Activated T-cell treated with anti-CD3 and anti-CD28 coated beads, Interleukin-2, amount 50 U/mL, for 24 hours (primary cell): ENCODE results near the gene DIPK1B.
A peak's percentile ranks its signal among the peaks of the same experiment; 100 is the strongest.

Source experiments
- DNase-seq: peaks from one replicate; pipeline ENCODE4 v3.0.0-alpha.2; 2020
- H3K27ac Mint-ChIP-seq: 2 replicates; pipeline ENCODE4 v1.8.0; 2020; ENCODE audit warnings: mild to moderate bottlenecking, mixed read lengths
- H3K27me3 Mint-ChIP-seq: 2 replicates; pipeline ENCODE4 v1.8.0; 2020; ENCODE audit warnings: mixed read lengths
- H3K36me3 Mint-ChIP-seq: 2 replicates; pipeline ENCODE4 v1.8.0; 2020; ENCODE audit warnings: low read depth, mixed read lengths
- H3K4me1 Mint-ChIP-seq: 2 replicates; pipeline ENCODE4 v1.8.0; 2020; ENCODE audit warnings: low read depth, mixed read lengths
- H3K4me3 Mint-ChIP-seq: 2 replicates; pipeline ENCODE4 v1.8.0; 2020; ENCODE audit warnings: mild to moderate bottlenecking, moderate library complexity, mixed read lengths
- H3K9me3 Mint-ChIP-seq: 2 replicates; pipeline ENCODE4 v1.8.0; 2020; ENCODE audit warnings: mixed read lengths

The DIPK1B gene

DNA sequence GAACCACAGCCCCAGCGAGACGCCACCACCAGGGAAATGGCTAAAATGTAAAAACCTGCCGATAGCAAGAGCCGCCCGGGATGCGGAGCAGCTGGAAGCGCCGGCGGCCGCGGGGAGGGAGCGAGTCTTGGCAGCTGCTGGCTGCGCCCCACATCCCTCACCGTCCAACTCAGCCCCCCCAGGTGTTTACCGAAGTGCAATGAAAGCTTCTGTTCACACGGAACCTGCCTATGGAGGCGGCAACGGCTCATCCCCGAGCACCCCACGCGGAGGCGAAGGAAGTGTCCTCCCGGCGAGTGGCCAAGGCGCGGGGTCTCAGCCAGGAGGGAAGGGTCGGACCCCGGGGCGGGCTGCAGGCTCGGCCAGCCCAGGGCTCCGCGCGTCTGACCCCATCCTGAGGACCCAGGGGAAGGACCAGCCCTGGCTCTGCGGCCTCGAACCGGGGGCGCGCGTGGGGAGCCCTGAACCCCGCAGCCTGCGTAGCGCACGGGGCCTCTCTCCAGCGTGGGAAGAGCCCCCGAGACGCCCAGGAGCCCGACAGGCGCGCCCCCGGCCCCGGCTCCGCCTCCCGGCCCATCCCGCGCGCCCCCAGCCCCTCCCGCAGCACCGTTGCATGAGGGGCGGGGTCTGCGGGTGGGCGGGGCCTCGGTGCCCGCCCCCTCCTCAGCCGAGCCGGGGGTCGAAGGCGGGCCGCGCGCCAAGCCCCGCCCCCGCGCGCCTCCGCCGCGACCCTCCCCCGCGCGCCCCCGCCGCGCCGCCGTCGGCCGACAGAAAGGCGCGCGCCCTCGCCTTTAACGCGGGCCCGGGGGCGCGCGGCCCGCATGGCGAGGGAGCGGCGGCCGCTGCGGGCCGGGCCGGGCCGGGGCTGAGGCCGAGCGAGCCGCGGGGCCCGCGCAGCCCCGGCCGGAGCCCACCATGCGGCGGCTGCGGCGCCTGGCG lies at the start of gene DIPK1B:
DIPK1B (plus strand) TSS at position 822 of the 939 bp plus-strand sequence; CDS start at position 916, 94 bp downstream.
- H3K4me3 Mint-ChIP-seq, result peak within 1 kb of the TSS; percentile 35
- peaks cover 52% of the 10 kb centered on the region for H3K27me3 Mint-ChIP-seq
- H3K4me1 Mint-ChIP-seq, result peaks cover 4% of the 10 kb centered on the region
- H3K27ac Mint-ChIP-seq, result no peak within 1 kb of the TSS
- no peaks in the 10 kb centered on the region for H3K9me3 Mint-ChIP-seq
- no peak for DNase-seq
- no peaks in the 10 kb centered on the region for H3K36me3 Mint-ChIP-seq

DNA sequence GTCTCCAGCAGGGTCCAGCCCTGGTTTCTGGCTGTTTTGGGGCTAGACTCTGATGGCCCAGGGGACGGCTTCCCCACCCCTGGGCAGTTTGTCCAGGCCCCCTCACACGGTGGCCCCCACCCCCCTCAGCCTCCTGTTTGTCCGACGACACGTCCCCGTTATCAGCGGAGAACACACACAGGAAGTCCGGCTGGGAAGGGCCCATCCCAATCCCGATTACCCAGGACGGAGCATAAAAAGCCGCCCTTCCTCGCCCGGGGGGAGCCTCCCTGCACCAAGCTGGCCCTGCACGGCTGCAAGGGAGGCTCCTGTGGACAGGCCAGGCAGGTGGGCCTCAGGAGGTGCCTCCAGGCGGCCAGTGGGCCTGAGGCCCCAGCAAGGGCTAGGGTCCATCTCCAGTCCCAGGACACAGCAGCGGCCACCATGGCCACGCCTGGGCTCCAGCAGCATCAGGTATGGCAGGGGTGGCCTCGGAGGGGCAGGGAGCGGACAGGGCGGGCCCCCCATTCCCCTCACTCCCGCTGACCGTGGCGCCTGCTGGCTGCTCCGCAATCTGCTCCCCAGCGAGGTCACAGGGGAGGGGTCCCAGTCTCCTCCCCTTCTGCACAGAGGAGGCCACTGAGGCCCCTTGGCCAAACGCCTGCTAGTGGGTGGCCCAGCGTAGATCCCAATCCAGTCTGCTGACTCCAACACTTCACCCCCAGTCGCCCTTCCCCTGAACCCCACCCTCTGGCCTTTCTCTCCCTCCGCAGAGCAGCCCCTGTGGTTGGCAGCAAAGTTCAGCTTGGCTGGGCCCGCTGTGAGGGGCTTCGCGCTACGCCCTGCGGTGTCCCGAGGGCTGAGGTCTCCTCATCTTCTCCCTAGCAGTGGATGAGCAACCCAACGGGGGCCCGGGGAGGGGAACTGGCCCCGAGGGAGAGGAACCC lies 49.5 kb upstream of the DIPK1B start, which contains the start of gene EGFL7:
EGFL7 (plus strand) TSS at position 261 of the 926 bp plus-strand sequence. CDS start 5,367 bp downstream, outside the sequence.
- H3K36me3 Mint-ChIP-seq, result no peaks in the 10 kb centered on the region
- H3K4me1 Mint-ChIP-seq, result peaks cover 10% of the 10 kb centered on the region
- H3K4me3 Mint-ChIP-seq, result no peak within 1 kb of the TSS

DNA sequence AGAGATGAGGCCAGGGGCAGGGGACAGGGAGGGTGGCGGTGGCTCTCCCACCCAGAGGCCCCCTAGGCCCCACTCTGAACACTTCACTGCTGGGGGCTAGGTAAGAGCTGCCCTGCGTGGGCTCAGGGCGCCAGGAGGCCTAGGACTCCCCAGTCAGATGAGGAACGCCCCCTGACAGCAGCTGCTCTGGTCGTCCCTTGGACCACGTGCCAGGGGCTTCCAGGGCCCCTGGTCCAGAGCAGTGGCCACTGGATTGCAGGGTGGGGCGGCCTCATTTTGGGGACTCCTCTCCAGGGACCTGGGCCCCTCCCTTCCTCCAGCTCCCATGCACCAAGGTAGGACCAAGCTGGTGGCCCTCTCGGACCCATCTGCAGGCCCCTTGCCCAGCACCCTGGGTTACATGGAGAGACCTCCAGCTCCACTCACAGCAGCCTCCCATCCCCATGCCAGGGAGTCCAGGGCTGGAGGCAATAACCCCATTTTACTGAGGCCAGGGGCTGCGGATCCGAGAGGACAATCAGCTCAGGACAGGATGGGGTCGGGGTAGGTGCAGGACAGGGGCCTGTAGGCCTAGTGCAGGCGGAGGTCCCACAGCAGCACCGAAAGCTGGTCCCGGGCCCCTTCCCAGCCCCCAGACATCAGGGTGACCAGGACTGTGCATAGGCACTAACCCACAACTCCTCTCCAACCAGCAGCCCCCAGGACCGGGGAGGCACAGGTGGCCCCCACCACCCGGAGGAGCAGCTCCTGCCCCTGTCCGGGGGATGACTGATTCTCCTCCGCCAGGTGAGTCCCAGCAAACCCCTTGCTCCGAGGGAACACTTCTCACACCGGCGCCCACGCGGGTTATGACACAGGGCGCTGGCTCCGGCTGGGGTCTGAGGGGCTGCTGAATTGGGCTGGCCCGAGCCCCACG lies 48.1 kb upstream of the DIPK1B start:
- H3K4me1 Mint-ChIP-seq, result peaks cover 2% of the 10 kb centered on the region

More for the DNA sequence above, 49.5 kb upstream of the DIPK1B start, which contains the start of gene EGFL7:
- no peak within 1 kb of the TSS for H3K27ac Mint-ChIP-seq
- no peaks in the 10 kb centered on the region for H3K9me3 Mint-ChIP-seq
- DNase-seq, result no peak
- H3K27me3 Mint-ChIP-seq, result peaks cover 48% of the 10 kb centered on the region

DNA sequence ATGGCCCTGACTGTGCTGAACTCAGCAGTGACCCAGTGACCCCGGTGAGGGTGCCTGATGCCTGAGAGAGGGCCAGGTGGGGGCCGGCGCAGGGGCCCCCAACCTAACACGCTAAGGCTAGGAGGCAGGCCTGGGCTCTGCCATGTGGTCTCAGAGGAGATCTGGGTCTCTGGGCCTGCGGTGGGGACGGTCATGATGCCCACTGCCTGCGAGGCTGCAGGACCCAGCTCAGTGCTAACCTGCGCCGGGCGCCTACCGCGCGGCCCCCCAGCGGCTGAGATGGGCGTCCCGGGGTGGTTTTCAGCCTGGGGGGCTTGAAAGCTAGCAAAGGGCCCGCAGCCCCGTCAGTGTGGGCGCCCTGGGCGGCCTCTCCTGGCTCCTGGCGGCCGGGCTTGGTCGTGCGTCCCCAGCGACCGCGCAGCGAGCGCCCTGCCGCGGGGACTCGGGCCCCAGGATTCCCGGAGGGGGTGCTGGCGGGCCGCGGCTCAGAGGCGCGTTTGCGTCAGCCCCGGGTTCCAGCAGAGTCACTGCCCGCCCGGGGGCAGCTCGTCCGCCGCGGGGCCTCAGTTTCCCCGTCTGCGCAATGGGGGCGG lies 47.2 kb upstream of the DIPK1B start:
- Mint-ChIP-seq H3K27ac (no peak overlapping the region), H3K4me3 (peak overlapping the region; percentile 71), H3K4me1 (peaks cover 2% of the 10 kb centered on the region), H3K9me3 (no peaks in the 10 kb centered on the region), H3K27me3 (peaks cover 39% of the 10 kb centered on the region), H3K36me3 (no peaks in the 10 kb centered on the region)
- no peak for DNase-seq

More for the DNA sequence above, 48.1 kb upstream of the DIPK1B start:
- peak overlapping the region; percentile 71 for H3K4me3 Mint-ChIP-seq
- H3K27me3 Mint-ChIP-seq, result peaks cover 45% of the 10 kb centered on the region
- no peaks in the 10 kb centered on the region for H3K36me3 Mint-ChIP-seq
- no peaks in the 10 kb centered on the region for H3K9me3 Mint-ChIP-seq
- no peak for DNase-seq
- H3K27ac Mint-ChIP-seq, result no peak overlapping the region

DNA sequence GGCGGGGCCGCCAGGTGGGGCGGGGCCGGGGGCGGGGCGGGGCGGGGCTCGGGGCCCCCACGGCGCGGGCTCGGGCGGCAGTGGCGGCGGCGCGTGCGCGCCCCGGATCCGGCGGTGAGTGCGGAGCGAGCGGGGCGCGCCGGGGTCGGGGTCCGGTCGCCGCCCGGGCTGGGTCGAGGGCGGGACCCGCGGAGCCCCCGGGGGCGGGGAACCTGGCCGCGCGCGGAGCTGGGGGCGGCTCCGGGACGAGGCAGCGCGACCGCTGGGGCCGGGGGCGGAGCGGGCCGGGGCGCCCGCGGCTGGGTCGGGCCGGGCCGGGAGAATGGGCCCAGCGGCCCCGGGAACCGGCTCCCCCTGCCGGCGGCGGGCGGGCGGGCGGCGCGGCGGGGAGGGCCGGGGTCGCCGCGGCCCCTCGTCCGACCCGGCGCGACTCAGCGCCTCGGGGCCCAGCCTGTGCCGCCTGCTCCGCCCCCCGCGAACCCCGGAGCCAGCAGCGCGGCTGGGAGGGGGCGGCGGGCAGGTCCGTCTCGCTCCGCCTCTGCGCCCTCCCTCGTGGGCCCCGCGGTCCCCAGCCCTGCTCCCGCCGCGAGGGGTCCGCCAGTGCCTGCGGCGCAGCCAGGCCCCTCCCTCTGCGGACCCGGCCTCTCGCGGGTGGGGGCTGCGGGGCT lies 46.5 kb upstream of the DIPK1B start:
- H3K4me3 Mint-ChIP-seq, result no peak overlapping the region
- no peak overlapping the region for H3K27ac Mint-ChIP-seq
- H3K9me3 Mint-ChIP-seq, result no peaks in the 10 kb centered on the region
- H3K4me1 Mint-ChIP-seq, result peaks cover 2% of the 10 kb centered on the region
- H3K27me3 Mint-ChIP-seq, result peaks cover 35% of the 10 kb centered on the region
- DNase-seq, result peak; percentile 61
- no peaks in the 10 kb centered on the region for H3K36me3 Mint-ChIP-seq

DNA sequence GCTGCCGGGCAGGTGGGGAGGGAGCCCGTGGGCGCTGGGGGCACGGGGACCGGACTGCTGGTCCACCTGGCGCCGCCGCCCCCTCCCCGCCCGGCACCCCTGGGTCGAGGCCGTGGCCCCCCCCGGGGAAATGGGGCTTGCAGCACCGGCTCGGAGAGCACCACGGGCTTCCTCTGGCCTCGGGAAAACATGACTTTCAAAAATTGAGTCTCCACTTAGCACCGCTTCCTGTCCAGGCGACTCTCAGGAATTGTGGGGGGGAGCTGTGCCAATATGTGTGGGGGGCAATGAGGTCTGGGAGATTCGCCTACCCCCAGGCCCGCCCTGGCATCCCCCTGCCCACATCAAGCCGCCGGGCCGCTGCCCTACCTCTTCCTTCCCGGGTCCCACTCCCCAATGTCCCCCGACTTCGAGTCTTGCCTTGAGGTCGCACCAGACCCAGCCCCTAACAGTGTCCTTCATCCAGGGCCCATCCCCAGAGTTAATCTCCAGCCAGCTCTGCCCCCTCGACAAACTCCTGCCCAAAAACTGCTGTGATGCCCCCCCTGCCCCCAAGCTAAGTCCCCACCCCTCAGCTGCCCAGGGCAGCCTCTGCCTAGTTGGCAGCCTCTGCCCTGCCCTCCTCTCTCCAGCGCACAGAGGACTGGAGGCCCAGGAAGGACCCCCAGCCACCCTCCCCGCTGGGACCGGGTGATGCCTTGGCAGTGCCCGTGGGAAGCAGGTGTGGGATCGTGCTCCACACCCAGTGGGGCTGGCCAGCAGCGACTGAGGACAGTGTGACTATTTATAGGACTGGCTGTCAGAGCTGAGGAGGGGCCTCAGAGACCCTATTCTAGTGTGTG lies 45.8 kb upstream of the DIPK1B start:
- Mint-ChIP-seq H3K4me3 (peak overlapping the region; percentile 43), H3K36me3 (no peaks in the 10 kb centered on the region), H3K27ac (no peak overlapping the region), H3K4me1 (peaks cover 2% of the 10 kb centered on the region), H3K9me3 (no peaks in the 10 kb centered on the region), H3K27me3 (peaks cover 32% of the 10 kb centered on the region)
- DNase-seq, result no peak

DNA sequence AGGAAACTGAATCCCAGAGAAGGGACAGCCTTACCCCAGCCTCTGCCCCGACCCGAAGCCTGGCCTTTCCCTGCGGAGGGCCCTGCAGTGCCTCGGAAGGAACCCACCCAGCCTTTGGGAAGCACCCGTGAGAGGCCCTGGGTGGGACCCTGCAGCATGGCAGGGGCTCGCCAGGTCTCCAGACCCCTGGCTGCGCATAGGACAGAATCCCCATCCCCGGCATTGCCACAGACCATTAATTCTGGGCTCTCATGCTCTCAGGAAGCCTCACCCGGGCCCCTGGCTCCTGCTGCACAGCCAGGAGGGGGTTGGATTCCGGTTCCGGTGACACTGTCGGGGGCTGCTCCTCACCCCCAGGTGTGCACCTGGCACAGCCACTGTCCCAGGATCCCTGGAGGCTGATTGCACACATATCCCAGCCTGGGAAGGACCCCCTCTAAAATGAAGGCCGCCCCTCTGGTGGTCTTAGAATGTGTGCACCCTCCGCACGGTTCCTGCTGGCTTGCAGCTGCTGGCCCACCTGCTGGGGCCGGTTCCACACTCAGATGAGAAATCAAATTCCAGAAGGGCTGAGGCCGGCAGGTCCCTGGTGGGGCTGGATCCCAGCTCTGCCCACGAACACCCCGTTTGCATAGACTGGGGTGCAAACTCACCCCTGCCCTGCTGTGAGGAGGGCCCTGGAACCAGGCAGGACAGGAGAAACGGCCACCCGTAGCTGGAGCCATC lies 45.0 kb upstream of the DIPK1B start:
- Mint-ChIP-seq H3K27me3 (peaks cover 32% of the 10 kb centered on the region), H3K4me3 (no peak overlapping the region), H3K4me1 (peaks cover 2% of the 10 kb centered on the region)

DNA sequence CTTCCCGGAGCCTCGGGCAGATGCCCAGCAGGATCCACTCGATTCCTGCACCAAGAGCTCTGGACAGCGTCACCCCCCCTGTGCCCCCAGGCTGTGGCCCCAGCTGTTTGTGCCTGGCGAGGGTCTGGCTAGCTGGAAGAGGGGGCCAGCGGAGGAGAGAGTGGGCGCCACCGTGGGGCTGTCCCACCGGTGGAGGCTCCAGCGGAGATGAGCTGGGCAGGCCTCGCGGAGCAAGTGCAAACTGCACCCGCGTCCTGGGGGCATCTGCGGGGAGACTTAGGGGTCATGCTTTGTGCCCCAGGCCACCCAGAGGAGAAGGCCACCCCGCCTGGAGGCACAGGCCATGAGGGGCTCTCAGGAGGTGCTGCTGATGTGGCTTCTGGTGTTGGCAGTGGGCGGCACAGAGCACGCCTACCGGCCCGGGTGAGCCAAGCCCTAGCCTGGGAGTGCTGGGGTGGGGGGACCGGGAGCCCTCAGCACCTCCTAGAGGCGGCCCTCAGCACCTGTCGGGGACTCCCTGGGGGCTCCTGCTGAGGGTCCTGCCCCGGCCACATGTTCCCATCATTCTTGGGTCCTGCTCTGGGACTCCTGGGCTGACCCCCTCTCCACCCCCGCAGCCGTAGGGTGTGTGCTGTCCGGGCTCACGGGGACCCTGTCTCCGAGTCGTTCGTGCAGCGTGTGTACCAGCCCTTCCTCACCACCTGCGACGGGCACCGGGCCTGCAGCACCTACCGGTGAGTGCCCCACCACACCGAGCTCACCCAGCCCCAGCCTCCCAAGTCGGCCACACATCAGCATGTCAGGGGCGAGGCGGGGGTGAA lies 44.2 kb upstream of the DIPK1B start:
- Mint-ChIP-seq H3K27ac (no peak overlapping the region), H3K4me3 (no peak overlapping the region), H3K4me1 (peaks cover 2% of the 10 kb centered on the region), H3K9me3 (no peaks in the 10 kb centered on the region), H3K36me3 (no peaks in the 10 kb centered on the region), H3K27me3 (peaks cover 31% of the 10 kb centered on the region)
- no peak for DNase-seq

More for the DNA sequence above, 45.0 kb upstream of the DIPK1B start:
- H3K27ac Mint-ChIP-seq, result no peak overlapping the region
- no peaks in the 10 kb centered on the region for H3K9me3 Mint-ChIP-seq
- DNase-seq, result no peak
- no peaks in the 10 kb centered on the region for H3K36me3 Mint-ChIP-seq

DNA sequence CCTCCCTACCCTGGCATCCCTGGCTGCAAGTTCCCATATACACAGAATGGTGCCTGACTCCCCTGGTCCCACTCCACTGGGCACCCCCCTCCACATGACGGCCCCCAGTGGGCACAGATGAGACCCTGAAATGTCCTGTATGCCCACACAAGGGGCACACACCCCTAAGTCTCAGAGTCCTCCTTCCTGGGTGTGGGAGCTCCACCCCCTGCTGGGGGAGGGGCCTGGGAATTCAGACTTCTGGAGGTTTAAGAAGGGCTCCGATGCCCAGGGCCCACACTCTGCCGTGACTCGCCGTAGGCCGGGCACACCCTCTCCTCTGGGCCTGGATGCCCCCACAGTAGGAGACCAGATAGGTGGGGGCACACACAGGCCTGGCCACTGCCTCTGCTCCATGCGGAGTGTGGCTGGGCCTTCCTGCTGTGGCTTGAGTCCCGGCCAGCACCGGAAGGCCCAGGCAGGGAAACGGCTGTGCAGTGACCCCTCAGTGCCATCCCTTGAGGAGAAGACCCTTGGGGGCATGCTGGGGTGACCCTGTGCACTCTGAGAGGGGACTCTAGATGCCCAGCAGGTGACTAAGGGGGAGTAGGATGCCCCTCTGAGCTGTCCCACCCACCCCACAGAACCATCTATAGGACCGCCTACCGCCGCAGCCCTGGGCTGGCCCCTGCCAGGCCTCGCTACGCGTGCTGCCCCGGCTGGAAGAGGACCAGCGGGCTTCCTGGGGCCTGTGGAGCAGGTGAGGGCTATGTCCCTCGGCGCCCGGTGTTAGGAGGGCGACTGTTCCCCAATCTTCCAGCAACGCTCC lies 43.2 kb upstream of the DIPK1B start:
- Mint-ChIP-seq H3K27me3 (peaks cover 22% of the 10 kb centered on the region), H3K4me3 (no peak overlapping the region), H3K9me3 (no peaks in the 10 kb centered on the region), H3K27ac (no peak overlapping the region), H3K36me3 (peaks cover 2% of the 10 kb centered on the region), H3K4me1 (peaks cover 2% of the 10 kb centered on the region)
- DNase-seq, result no peak

DNA sequence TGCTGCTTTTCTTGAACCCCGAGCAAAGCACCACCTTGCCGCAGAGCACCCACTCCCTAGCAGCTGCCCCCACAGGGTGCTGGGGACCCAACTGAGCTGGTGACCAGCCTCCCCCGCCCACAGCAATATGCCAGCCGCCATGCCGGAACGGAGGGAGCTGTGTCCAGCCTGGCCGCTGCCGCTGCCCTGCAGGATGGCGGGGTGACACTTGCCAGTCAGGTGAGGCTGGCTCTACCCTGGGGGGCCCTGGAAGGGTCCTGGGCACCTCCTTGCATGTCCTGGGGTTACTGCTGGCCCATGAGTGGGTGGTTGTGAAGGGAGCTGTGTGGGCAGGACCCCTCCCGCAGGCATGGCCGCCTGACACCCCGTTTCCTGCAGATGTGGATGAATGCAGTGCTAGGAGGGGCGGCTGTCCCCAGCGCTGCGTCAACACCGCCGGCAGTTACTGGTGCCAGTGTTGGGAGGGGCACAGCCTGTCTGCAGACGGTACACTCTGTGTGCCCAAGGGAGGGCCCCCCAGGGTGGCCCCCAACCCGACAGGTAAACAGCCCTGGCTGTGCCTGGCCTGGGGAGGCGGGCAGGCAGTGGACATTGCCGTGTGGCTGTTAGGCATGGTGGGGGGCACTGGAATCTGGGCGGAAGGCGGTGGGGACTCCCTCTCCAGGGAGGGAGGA lies 42.4 kb upstream of the DIPK1B start:
- Mint-ChIP-seq H3K27me3 (peaks cover 14% of the 10 kb centered on the region), H3K27ac (no peak overlapping the region), H3K9me3 (no peaks in the 10 kb centered on the region), H3K4me3 (no peak overlapping the region), H3K36me3 (peaks cover 2% of the 10 kb centered on the region), H3K4me1 (peaks cover 2% of the 10 kb centered on the region)
- DNase-seq, result no peak
